Neutrophil (primary cell): ENCODE results near the gene SHB.

Experiments used
- H3K27ac ChIP-seq: fragments of 200-600 bp; sonication (generic); 2 replicates; pipeline ENCODE4 v1.5.1; 2016; ENCODE audit warnings: mild to moderate bottlenecking, moderate library complexity
- H3K27me3 ChIP-seq: fragments of 200-600 bp; sonication (generic); 2 replicates; pipeline ENCODE4 v1.6.0; 2016; ENCODE audit warnings: mild to moderate bottlenecking
- H3K36me3 ChIP-seq: fragments of 200-600 bp; sonication (generic); 2 replicates; pipeline ENCODE4 v1.5.1; 2017
- H3K4me1 ChIP-seq, 2 experiments: fragments of 200-600 bp in 1 of 2; sonication (generic) in 1 of 2; 1 replicate in 1 of 2; 2 replicates in 1 of 2; pipeline versions ENCODE4 v1.5.1 to v1.6.1; 2013 to 2016; ENCODE audit warnings: low read depth in 1 of 2, low read length in 1 of 2, mild to moderate bottlenecking in 1 of 2, moderate library complexity in 1 of 2; ENCODE audit not compliant: control insufficient read depth in 1 of 2, insufficient read depth in 1 of 2
- H3K4me3 ChIP-seq, 2 experiments: fragments of 200-600 bp in 1 of 2; sonication (generic) in 1 of 2; 1 replicate in 1 of 2; 2 replicates in 1 of 2; pipeline ENCODE4 v1.5.1; 2013 to 2016; ENCODE audit warnings: low read depth in 1 of 2, low read length in 1 of 2, mild to moderate bottlenecking in 1 of 2, moderate library complexity in 1 of 2
- H3K9me3 ChIP-seq: fragments of 200-600 bp; sonication (generic); 2 replicates; pipeline ENCODE4 v1.5.1; 2016
- CTCF ChIP-seq: fragments of 200-600 bp; sonication (generic); IDR thresholded peaks from 2 replicates; pipeline ENCODE4 v1.5.1; 2016; ENCODE audit warnings: antibody characterized with exemption

SHB gene

GRCh38 chr9:37983381-37984067, 85.5 kb downstream of the SHB start:
- TF ChIP-seq CTCF: no peak
- no peaks in the 10 kb centered on the region for H3K36me3 ChIP-seq
- no peaks in the 10 kb centered on the region for H3K9me3 ChIP-seq
- H3K27ac ChIP-seq: no peak overlapping the region
- no peak overlapping the region for H3K4me3 ChIP-seq
- H3K4me1 ChIP-seq: no peaks in the 10 kb centered on the region
- H3K27me3 ChIP-seq: no peaks in the 10 kb centered on the region

- Histone ChIP-seq H3K9me3 (no peaks in the 10 kb centered on the region), H3K4me3 (no peak overlapping the region), H3K36me3 (no peaks in the 10 kb centered on the region), H3K27me3 (peaks cover 4% of the 10 kb centered on the region), H3K27ac (no peak overlapping the region), H3K4me1 (no peaks in the 10 kb centered on the region)
- TF ChIP-seq CTCF: no peak
Measured at GRCh38 chr9:37979844-37980243, 89.2 kb downstream of the SHB start.

GRCh38 chr9:37978983-37979382, 90.0 kb downstream of the SHB start:
- Histone ChIP-seq H3K4me1 (no peaks in the 10 kb centered on the region), H3K27ac (no peak overlapping the region), H3K27me3 (peaks cover 4% of the 10 kb centered on the region), H3K4me3 (no peak overlapping the region), H3K9me3 (no peaks in the 10 kb centered on the region), H3K36me3 (no peaks in the 10 kb centered on the region)
- no peak for TF ChIP-seq CTCF

GRCh38 chr9:37978481-37978864, 90.6 kb downstream of the SHB start:
- Histone ChIP-seq H3K4me3 (no peak overlapping the region), H3K27ac (no peak overlapping the region), H3K27me3 (peaks cover 4% of the 10 kb centered on the region), H3K9me3 (no peaks in the 10 kb centered on the region), H3K4me1 (no peaks in the 10 kb centered on the region), H3K36me3 (no peaks in the 10 kb centered on the region)
- no peak for TF ChIP-seq CTCF

GRCh38 chr9:37977851-37978480, 91.1 kb downstream of the SHB start:
- H3K9me3 ChIP-seq: no peaks in the 10 kb centered on the region
- H3K4me3 ChIP-seq: no peak overlapping the region
- H3K27me3 ChIP-seq: peaks cover 4% of the 10 kb centered on the region
- H3K36me3 ChIP-seq: no peaks in the 10 kb centered on the region
- no peaks in the 10 kb centered on the region for H3K4me1 ChIP-seq
- H3K27ac ChIP-seq: no peak overlapping the region
- TF ChIP-seq CTCF: no peak
